Stimulated activated CD4-positive, alpha-beta T cell treated with anti-CD3 and anti-CD28 coated beads, Interleukin-4, amount 100 ng/mL, for 4 hours (primary cell): ENCODE data around the gene RGL2.
"Not testable (repeated sequence)": the region's sequence is repeated elsewhere in the genome, so short reads cannot be mapped to it uniquely, and the experiment has no call there.

ENCODE experiments used
- DNase-seq, 2 experiments: peaks; one replicate each; pipeline ENCODE4 v3.0.0-alpha.2; 2020

Gene RGL2

GRCh38 chr6:33298773-33299236 is at the start of gene RGL2:
RGL2 (minus strand) TSS chr6:33298942; CDS start chr6:33298610, 332 bp downstream.
- DNase-seq, result peak; percentile 57 to 58

- no peak for DNase-seq
Measured at GRCh38 chr6:33347816-33348215, 49.1 kb upstream of the RGL2 start.

- DNase-seq, result not testable (repeated sequence)
Measured at GRCh38 chr6:33346972-33347371, 48.2 kb upstream of the RGL2 start.

- DNase-seq, result peak; percentile 42 to 65
Measured at GRCh38 chr6:33344701-33345697, 46.3 kb upstream of the RGL2 start.

- peak in 1 of 2 experiments; percentile 61 for DNase-seq
Measured at GRCh38 chr6:33343953-33344611, 45.3 kb upstream of the RGL2 start.

GRCh38 chr6:33343606-33343952 is 44.8 kb upstream of the RGL2 start:
- DNase-seq, result not testable (repeated sequence)

GRCh38 chr6:33339193-33339592 is 40.5 kb upstream of the RGL2 start:
- no peak for DNase-seq

GRCh38 chr6:33336495-33336894 is 37.8 kb upstream of the RGL2 start:
- DNase-seq, result no peak

- DNase-seq, result no peak
Measured at GRCh38 chr6:33335916-33336315, 37.2 kb upstream of the RGL2 start.

- no peak for DNase-seq
Measured at GRCh38 chr6:33333666-33334065, 34.9 kb upstream of the RGL2 start.

GRCh38 chr6:33330736-33331135 is 32.0 kb upstream of the RGL2 start:
- no peak for DNase-seq

- DNase-seq, result no peak
Measured at GRCh38 chr6:33329058-33329457, 30.3 kb upstream of the RGL2 start.

GRCh38 chr6:33324125-33324524 is 25.4 kb upstream of the RGL2 start:
- no peak for DNase-seq

GRCh38 chr6:33323623-33323948 is 24.8 kb upstream of the RGL2 start:
- no peak for DNase-seq

GRCh38 chr6:33321227-33321626 is 22.5 kb upstream of the RGL2 start:
- no peak for DNase-seq

GRCh38 chr6:33320315-33321181 is 21.8 kb upstream of the RGL2 start:
- DNase-seq, result no peak

- no peak for DNase-seq
Measured at GRCh38 chr6:33319939-33320314, 21.2 kb upstream of the RGL2 start.

- DNase-seq, result no peak
Measured at GRCh38 chr6:33318426-33319073, 19.8 kb upstream of the RGL2 start.

- DNase-seq, result peak; percentile 92
Measured at GRCh38 chr6:33317669-33318425, 19.1 kb upstream of the RGL2 start, which contains the start of gene ZBTB22. ZBTB22 (minus strand) TSS chr6:33317744; CDS start chr6:33316916, 828 bp downstream.

- no peak for DNase-seq
Measured at GRCh38 chr6:33317419-33317668, 18.6 kb upstream of the RGL2 start.

GRCh38 chr6:33316603-33317418 is 18.1 kb upstream of the RGL2 start:
- DNase-seq, result no peak
